ENCODE results near the gene BOD1L1.

DNA sequence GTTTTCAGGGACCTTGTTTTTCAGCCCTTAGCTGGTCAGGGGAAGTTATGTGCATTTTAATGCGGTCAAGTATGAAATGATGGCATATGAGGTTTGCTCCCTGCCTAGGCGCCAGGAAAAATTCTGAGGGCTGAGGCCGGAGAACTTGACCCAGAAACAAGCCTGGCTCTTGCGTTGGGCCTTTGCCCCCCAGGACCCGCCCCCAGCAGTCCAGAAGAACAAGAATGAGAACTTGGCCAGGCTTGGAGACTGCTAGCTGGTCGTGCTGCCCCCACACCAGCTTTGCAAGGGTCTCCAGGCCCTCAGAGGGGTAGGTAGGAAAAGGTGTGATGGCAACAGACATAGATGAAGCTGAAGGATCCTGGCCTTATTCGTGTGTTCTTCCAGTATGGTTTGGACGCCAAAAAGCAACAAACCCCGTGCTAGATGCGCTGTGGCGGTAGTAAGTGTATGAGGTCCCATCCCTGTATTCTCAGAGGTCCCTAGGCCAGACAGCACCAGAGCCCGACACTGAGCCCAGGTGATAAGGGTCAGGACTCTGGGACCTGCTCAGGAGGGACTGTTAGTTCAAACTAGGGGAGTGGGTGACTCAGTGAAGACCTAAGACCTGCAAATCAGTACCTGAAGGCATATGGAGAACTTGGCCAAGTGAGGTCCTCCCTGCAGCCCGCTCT lies 93.7 kb downstream of the BOD1L1 start:
- no peak for TF ChIP-seq CTCF (tag by site-specific recombination; IDR thresholded peaks at IDR 0.05)
- no peak for TF ChIP-seq ZNF19 (tag by site-specific recombination; IDR thresholded peaks at IDR 0.05; ENCODE audit: low read depth)
- TF ChIP-seq, protein P1, sequence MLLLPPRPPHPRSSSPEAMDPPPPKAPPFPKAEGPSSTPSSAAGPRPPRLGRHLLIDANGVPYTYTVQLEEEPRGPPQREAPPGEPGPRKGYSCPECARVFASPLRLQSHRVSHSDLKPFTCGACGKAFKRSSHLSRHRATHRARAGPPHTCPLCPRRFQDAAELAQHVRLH (tag by site-specific recombination; IDR thresholded peaks at IDR 0.05), result no peak
- no peak for TF ChIP-seq ZNF239 (tag by site-specific recombination; IDR thresholded peaks at IDR 0.05)
- TF ChIP-seq, protein P2, sequence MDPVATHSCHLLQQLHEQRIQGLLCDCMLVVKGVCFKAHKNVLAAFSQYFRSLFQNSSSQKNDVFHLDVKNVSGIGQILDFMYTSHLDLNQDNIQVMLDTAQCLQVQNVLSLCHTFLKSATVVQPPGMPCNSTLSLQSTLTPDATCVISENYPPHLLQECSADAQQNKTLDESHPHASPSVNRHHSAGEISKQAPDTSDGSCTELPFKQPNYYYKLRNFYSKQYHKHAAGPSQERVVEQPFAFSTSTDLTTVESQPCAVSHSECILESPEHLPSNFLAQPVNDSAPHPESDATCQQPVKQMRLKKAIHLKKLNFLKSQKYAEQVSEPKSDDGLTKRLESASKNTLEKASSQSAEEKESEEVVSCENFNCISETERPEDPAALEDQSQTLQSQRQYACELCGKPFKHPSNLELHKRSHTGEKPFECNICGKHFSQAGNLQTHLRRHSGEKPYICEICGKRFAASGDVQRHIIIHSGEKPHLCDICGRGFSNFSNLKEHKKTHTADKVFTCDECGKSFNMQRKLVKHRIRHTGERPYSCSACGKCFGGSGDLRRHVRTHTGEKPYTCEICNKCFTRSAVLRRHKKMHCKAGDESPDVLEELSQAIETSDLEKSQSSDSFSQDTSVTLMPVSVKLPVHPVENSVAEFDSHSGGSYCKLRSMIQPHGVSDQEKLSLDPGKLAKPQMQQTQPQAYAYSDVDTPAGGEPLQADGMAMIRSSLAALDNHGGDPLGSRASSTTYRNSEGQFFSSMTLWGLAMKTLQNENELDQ (tag by site-specific recombination; IDR thresholded peaks at IDR 0.05; ENCODE audit: low read depth), result no peak
- TF ChIP-seq SCRT1 (tag by site-specific recombination; IDR thresholded peaks at IDR 0.05; ENCODE audit: borderline replicate concordance), result no peak
- no peak for TF ChIP-seq ZNF214 (tag by site-specific recombination; IDR thresholded peaks at IDR 0.05; ENCODE audit: borderline replicate concordance)
- no peak for TF ChIP-seq GFI1B (tag by site-specific recombination; IDR thresholded peaks at IDR 0.05)
- TF ChIP-seq SETDB1 (IDR thresholded peaks at IDR 0.05; ENCODE audit: insufficient read length, low read length), result no peak
- TF ChIP-seq ZNF510 (tag by site-specific recombination; IDR thresholded peaks at IDR 0.05; ENCODE audit: insufficient replicate concordance), result no peak
